Renal cortex interstitium (tissue), 11 donors: ENCODE results near the gene MAST4. TPM values are rescaled to one million over a fixed set of nuclear protein-coding genes. Genes with fewer than 3 reads are reported as not detected.

ENCODE experiments used
- DNase-seq, 11 donors: peaks; one replicate each; pipeline ENCODE4 v3.0.0-alpha.2; 2013; ENCODE audit warnings: low read depth in 9 of 11, low spot score in 4 of 11; ENCODE audit errors: extremely low read depth in 1 of 11
- polyA plus RNA-seq, 3 donors: library from polyadenylated mRNA; unstranded; fragments of 120-200 nt; gene quantifications; one replicate each; pipeline ENCODE4 v1.2.1, GENCODE V29; 2013; ENCODE audit not compliant: insufficient read length in 3 of 3

MAST4 gene
- polyA plus RNA-seq, 3 donors, result 15.2 to 19.4 (median 16.8) TPM

GRCh38 chr5:66904189-66904588, 308.0 kb downstream of the MAST4 start:
- DNase-seq, result no peak

DNA sequence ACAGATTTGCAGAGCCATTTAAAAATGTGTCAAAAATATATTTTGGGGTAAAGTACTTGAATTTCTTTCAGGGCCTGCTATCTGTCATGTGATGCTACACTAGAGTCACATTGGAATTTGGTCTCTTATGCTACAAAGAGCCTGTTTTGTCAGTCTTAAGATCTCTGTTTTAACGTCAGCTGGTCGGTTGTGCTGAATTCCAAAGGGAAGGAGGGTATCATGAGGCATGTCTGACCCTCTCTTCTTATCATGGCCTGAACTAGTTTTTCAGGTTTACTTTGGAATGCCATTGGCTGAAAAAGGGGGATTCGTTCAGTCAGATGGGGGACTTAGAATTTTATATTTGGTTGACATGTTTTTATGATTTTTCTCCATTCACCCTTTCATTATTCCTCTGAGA, 309.8 kb downstream of the MAST4 start:
- DNase-seq, result no peak

DNA sequence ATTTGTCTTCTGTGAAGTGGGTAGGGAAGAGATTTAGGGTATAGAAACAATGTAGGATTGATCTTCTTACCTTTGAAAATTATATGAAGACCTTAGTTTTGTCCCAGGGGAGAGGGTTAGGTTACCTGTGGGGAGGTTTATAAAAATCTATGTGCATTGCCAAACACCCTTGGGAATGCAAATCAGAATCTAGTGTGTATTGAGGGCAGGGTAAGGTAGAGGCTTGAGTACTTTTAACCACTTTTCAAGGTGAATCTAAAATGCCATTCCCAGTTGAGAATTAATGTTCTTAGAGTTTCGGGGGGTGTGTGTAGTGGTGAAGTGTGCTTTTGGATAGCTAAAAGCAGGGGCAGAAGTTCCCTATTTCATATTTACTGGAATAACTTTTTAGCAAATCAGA, 312.0 kb downstream of the MAST4 start:
- no peak for DNase-seq

DNA sequence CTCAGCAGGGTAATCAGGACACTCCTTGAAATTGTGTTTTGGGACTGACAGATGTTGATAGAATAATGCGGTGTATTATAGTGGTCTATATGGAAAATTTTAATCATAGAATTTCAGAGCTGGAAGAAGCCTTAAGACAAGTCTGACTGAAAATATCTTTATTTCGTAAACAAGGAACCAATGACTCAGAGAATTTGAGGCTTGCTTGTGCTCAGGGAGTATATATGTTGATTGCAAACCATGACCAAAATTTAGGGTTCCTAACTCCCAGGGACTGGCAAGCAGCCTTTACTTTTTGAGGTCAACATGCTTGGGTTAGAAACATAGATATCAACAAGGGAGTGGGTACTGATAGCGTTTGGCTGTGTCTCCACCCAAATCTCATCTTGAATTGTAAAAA, 313.2 kb downstream of the MAST4 start:
- DNase-seq, result no peak

DNA sequence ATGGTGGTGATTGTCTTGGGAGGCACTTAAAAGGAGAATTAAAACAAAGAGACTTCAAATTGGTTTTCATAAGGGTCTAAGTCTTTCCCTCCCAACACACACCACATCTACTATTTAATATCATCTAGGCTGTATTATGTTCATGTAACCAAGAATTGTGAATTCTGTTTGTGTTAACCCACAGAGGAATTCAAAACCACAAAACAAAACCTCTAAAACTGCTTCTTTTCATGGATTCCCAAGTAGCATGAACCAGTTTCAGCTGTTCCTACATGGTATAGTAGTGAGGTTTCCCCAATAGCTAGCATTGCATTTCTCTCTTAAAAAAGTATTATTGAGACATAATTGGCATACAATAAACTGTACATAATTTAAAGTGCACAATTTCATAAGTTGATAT, 316.6 kb downstream of the MAST4 start:
- DNase-seq, result no peak

GRCh38 chr5:66915531-66915930, 319.3 kb downstream of the MAST4 start:
- no peak for DNase-seq

- no peak for DNase-seq
These were observed 326.7 kb downstream of the MAST4 start for GRCh38 chr5:66922881-66923280.

DNA sequence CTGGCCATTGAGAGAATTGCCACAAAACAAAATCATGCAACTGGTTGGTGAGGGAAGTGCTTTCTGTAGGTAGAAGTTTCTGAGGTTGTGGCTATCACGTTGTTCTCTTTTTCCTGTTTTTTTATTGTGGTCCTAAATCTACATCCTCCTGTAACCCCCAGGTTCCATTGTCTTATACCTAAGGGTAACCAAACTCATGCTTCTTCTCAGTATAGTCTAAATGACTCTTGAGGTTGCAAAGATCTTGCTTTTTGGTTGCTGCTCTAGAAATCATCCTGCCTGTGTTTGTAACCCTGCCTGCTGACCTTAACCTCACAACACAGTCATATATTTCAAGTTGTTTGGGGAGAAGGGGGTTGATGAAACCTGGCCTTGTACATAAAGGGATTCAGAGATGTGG, 327.3 kb downstream of the MAST4 start:
- no peak for DNase-seq

GRCh38 chr5:66923922-66924321, 327.7 kb downstream of the MAST4 start:
- no peak for DNase-seq

DNA sequence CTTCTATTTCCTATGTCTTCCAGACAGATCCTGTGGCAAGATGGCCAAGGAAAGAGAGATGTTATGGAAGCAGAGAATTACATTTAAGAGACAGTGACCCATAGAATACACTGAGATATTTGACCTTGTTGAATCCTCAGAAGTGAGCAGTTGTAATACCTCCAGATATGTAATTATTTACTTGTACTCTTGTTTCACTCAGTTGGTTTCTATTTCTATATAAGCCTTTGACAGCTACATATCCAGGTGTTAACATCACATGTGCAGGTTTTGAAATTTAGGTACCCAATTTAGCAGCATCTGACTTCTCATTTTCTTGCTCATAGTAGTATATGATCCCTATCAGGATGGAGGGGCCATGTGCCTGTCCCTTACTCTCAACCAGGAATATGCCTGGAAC, 330.9 kb downstream of the MAST4 start:
- no peak for DNase-seq

DNA sequence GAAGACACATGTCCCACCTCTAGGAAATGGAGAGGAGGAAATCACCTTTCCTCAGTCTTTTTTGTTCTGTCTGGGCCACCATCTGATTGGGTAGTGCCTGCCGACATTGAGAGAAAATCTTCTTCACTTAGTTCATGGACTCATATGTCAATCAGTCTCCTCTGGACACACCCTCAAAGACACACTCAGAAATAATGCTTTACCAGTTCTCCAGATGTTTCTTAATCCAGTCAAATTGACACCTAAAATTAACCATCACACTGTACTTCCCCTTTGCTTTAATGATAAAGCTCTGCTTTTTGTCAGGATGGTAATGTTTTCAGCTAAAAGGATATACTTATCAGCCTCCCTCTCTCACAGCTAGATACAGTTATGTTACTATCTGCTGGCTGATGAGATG, 333.1 kb downstream of the MAST4 start:
- DNase-seq, result no peak

DNA sequence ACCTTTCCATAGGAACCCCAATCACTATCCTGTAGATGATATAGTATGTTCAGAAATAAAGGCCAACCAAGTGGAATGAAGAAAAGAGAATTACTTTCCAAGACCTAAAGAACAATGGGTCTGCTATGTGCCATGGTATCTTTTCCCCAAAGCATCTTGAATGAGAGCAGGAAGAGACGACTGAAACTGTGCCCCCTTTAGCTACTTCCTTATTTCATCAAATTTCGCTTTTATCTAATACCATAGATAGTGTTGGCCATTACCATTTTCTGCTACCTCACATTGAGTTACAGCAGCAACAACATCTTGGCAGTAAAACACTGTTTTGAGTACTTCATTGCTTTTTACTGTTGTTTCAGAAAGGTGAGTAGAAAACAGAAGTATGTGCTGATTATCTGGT, 333.8 kb downstream of the MAST4 start:
- no peak for DNase-seq

DNA sequence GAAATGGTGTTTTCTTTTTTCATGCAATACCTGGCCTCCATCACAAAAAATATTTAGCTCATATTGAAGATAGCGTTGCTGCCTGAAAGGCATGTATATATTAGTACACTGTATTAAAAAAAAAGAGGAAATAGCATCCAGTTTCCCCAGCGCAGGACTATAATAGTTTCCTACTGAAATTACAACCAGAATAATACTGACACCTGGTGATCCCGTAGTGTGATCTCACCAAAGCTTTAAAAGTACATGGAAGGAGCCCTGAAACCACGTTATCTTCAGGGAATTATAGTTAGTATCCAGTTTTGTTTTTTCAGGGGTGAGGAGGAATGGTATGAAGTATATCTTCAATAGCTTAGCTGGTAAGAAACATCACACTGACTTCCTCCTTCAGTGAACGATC, 335.5 kb downstream of the MAST4 start:
- no peak for DNase-seq

- DNase-seq, result no peak
These were observed 336.3 kb downstream of the MAST4 start for GRCh38 chr5:66932457-66932856.

- DNase-seq, result no peak
These were observed 336.9 kb downstream of the MAST4 start for GRCh38 chr5:66933066-66933465.

GRCh38 chr5:66939094-66939493, 342.9 kb downstream of the MAST4 start:
- DNase-seq, result no peak

DNA sequence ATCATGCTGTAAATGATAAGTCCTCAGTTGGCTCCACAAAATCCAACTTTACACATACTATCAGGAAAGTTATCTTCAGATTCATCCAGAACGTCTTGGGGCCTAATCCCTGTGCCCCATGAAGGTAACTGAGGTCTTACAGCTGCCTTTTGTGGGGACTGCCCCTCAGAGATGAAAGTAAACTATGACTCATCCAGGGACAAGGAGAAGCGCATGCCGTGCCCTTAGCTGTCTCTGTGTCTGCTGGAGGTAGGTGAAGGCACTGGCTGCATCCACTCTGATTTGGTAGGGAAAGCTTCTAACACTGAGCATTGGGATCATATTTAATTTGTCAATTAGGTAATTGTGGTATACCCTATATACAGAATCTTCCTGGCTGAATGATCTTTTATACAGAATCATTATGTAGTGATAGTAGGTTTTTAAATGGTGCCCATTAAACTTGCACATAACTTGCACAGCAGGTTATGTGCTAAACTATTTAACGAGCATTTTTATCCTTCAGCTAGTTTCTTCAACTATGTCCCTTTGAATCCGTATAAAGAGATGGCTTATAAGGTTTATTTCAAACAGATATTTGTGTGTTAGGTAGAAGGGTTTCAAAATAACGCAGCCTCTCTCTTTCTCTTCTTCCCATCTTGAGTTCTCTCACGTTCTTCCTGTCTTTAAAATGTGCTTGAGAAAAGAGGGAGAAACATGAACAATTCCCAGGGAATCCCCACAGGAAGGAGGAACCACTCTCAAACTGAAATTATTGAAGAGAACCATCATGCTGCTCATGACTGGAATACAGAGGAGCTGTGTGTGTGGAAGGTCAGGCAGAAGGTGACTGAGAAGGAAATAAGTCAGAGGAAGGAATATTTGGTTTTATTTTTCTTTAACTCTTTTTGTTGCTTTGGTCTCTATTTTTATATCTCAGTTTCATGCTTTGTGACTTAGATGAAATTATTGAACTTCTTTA, 349.5 kb downstream of the MAST4 start:
- DNase-seq, result no peak

DNA sequence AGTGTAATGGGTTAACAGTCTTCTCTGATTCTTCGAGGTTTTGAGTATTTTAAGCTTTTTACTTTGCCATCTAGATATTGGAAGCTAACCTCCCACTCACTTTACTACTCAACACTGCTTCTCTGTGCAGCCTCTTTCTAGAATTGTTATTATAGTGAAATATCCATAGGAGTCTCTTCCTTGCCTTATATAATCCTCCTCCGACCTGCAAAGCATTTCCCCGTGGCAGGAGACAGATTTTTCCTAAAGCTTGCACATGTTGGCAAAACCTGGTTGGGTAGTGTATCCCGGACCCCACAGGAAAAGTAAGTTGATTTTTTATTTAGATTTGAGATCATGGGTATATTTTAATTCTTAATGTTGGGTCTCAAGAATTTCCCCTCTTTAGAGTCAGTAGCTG, 351.3 kb downstream of the MAST4 start:
- DNase-seq, result no peak

- DNase-seq, result no peak
These were observed 352.9 kb downstream of the MAST4 start for GRCh38 chr5:66949066-66949465.

DNA sequence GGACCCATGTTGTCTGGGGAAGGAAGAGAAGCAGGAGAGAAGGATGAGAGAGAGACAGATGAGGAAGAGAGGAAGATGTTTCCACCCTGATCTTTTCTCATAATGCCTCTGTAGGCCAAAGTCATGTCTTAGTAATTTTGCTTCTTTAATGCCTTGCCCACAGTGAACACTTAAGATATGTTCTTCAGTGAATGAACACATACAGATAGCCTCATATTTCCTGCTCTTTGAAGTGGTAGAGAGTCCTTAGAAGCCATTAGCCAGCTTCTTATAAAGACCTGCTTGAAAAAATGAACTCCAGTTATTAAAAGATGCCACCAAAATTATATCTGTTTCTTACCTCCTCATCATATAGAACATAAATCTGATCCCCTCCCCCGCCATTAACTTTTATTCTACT, 356.0 kb downstream of the MAST4 start:
- DNase-seq, result no peak

GRCh38 chr5:66956439-66956838, 360.2 kb downstream of the MAST4 start:
- DNase-seq, result no peak
